Measurements from ENCODE around the gene SPRN. TPM values are rescaled to one million over a fixed set of nuclear protein-coding genes. Genes with fewer than 3 reads are reported as not detected.
A peak's percentile ranks its signal among the peaks of the same experiment; 100 is the strongest.

Gene SPRN
- total and polyA plus RNA-seq, 2 donors (not counting 1 experiment from before 2014, with no cell fraction given) = not detected

GRCh38 chr10:133439517-133440461, 15.4 kb upstream of the SPRN start:
- no peaks in the 10 kb centered on the region for H3K9me3 Mint-ChIP-seq (ENCODE audit: insufficient read depth)
- WGBS (ENCODE audit: insufficient coverage) = 92% methylated on average over 25 of the region's 25 CpGs
- peaks cover 0 to 11% (median 0%) of the 10 kb centered on the region in 3 donors for H3K9me3 ChIP-seq (ENCODE audit: control extremely low read depth in 1 of 3, control insufficient read depth in 2 of 3, insufficient read depth in 1 of 3, low read length in 2 of 3)
- peak; percentile 3 for DNase-seq
- TF ChIP-seq CTCF (IDR thresholded peaks at IDR 0.05) (no peak), EZH2 (IDR thresholded peaks at IDR 0.05; ENCODE audit: borderline replicate concordance, insufficient read depth, low read depth, low read length, poor library complexity, severe bottlenecking) (no peak)
- H4K20me1 ChIP-seq (ENCODE audit: control insufficient read depth, insufficient read depth, low read length, poor library complexity, severe bottlenecking) = no peaks in the 10 kb centered on the region
- peaks cover 0 to 2% (median 0%) of the 10 kb centered on the region in 4 experiments for H3K27me3 ChIP-seq (replicated peaks in 1 of 4; ENCODE audit: control extremely low read depth in 1 of 4, control insufficient read depth in 3 of 4, insufficient read depth in 4 of 4, low read length in 3 of 4)
- no peak overlapping the region for H3K4me3 Mint-ChIP-seq
- no peak overlapping the region for H3K4me2 ChIP-seq (replicated peaks; ENCODE audit: low read depth, low read length, poor library complexity, severe bottlenecking)
- ChIA-PET POLR2A (no interaction called here), CTCF (interaction anchor here (3.0 kb wide), 1 partner anchor 110 kb away, joined by 22 read pairs; no protein-coding TSS in a partner anchor)
- no peak overlapping the region for H3K9ac ChIP-seq (ENCODE audit: low read length)
- no peak overlapping the region for H3K4me3 ChIP-seq (ENCODE audit: control extremely low read depth in 1 of 5, extremely low read depth in 1 of 5, insufficient read depth in 1 of 5, low read depth in 2 of 5, low read length in 4 of 5)
- no peaks in the 10 kb centered on the region for H3K36me3 ChIP-seq (replicated peaks in 1 of 2; ENCODE audit: control extremely low read depth in 1 of 2, control insufficient read depth in 1 of 2, extremely low read depth in 1 of 2, insufficient read depth in 2 of 2, low read length in 1 of 2)
- no peak overlapping the region for H2AFZ ChIP-seq (ENCODE audit: insufficient read depth, low read depth, low read length, poor library complexity, severe bottlenecking)
- H3K27ac ChIP-seq (ENCODE audit: low read length in 2 of 2) = no peak overlapping the region
- intact Hi-C loops (cut with micrococcal nuclease) = loop anchor here (10.0 kb wide), 1 partner anchor 85 kb away; the partner anchor contains the start of gene CYP2E1
- ATAC-seq (ENCODE audit: low read depth) = no peak
- H3K79me2 ChIP-seq (ENCODE audit: control insufficient read depth, insufficient read depth, low read length) = no peaks in the 10 kb centered on the region
- H3K4me1 Mint-ChIP-seq = peaks cover 5% of the 10 kb centered on the region
- no peak overlapping the region for H3K27ac Mint-ChIP-seq
- peaks cover 0 to 7% of the 10 kb centered on the region in 2 donors for H3K4me1 ChIP-seq (ENCODE audit: control insufficient read depth in 2 of 2, insufficient read depth in 2 of 2, low read length in 2 of 2)
- H3K27me3 Mint-ChIP-seq = peaks cover 5% of the 10 kb centered on the region
